GM19468 (cell line): ENCODE results near the gene LRRC8A.
A peak's percentile ranks its signal among the peaks of the same experiment; 100 is the strongest.
"Not testable (repeated sequence)": the region's sequence is repeated elsewhere in the genome, so short reads cannot be mapped to it uniquely, and the experiment has no call there.

Source experiments
- ATAC-seq: cut with Tn5 transposase; IDR thresholded peaks from one replicate; pipeline ENCODE4 v1.9.1; 2021; ENCODE audit warnings: mild to moderate bottlenecking, moderate library complexity, moderate number of reproducible peaks; ENCODE audit not compliant: unreplicated experiment; ENCODE audit errors: extremely low read depth

The LRRC8A gene

GRCh38 chr9:128946571-128947276 lies 64.8 kb downstream of the LRRC8A start:
- no peak for ATAC-seq

- ATAC-seq = peak; percentile 12
Measured at GRCh38 chr9:128947277-128947526, 65.3 kb downstream of the LRRC8A start.

GRCh38 chr9:128947527-128948301 lies 65.8 kb downstream of the LRRC8A start, which contains the start of the genes DOLK and NUP188:
DOLK (minus strand) TSS chr9:128947603; CDS start chr9:128947303, 300 bp downstream.
NUP188 (plus strand) TSS chr9:128947699; CDS start chr9:128947720, 21 bp downstream.
- ATAC-seq = peak; percentile 63

- not testable (repeated sequence) for ATAC-seq
Measured at GRCh38 chr9:128961403-128961802, 79.5 kb downstream of the LRRC8A start.
